Measurements from ENCODE around the gene C19orf85.
"Not testable (repeated sequence)": the region's sequence is repeated elsewhere in the genome, so short reads cannot be mapped to it uniquely, and the experiment has no call there.

The C19orf85 gene

GRCh38 chr19:55464662-55465054, at the start of gene C19orf85:
C19orf85 (minus strand) TSS chr19:55464751; CDS start chr19:55464554, 197 bp downstream.
- no peak for DNase-seq

DNA sequence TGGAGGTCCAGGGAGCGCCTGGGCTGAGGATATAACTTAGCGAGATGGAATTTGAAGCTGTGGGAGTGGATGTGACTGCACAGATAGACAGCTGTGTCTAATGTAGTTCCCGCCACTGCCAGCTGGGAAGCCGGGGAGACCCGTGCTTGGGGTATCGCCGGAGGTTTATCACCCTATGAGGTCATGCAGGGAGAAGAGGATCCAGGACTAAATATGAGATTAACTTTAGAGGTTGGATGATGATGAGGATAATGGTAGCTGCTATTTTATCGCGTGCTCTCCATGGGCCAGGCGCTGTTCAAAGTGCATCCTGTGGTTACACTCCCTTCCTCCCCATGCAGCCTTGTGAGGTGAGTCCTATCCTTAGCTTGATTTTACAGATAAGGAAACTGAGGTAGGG, 43.6 kb upstream of the C19orf85 start:
- DNase-seq = no peak

DNA sequence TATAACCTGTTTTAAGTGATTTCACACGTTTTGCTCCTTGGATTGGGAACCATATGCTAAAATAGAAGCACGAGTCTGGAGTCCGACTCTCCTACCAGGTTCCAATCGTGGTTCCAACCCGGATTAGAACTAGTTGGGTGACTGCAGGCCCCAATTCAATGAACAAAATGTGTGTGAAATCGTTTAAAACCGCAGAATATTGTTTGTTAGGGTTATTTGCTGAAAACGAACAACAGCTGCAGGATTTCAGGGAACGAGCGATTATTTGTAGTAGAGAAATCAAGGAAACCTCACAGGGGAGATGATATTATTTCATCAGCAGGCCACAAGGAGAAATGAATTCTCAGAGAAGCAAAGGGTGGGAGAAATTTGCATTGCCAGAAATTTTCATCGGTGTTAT, 40.4 kb upstream of the C19orf85 start:
- DNase-seq = no peak

GRCh38 chr19:55504252-55504603, 39.7 kb upstream of the C19orf85 start:
- DNase-seq = no peak

- peak; percentile 75 for DNase-seq
Measured at GRCh38 chr19:55503502-55504251, 39.1 kb upstream of the C19orf85 start.

GRCh38 chr19:55503157-55503501, 38.6 kb upstream of the C19orf85 start:
- DNase-seq = no peak

DNA sequence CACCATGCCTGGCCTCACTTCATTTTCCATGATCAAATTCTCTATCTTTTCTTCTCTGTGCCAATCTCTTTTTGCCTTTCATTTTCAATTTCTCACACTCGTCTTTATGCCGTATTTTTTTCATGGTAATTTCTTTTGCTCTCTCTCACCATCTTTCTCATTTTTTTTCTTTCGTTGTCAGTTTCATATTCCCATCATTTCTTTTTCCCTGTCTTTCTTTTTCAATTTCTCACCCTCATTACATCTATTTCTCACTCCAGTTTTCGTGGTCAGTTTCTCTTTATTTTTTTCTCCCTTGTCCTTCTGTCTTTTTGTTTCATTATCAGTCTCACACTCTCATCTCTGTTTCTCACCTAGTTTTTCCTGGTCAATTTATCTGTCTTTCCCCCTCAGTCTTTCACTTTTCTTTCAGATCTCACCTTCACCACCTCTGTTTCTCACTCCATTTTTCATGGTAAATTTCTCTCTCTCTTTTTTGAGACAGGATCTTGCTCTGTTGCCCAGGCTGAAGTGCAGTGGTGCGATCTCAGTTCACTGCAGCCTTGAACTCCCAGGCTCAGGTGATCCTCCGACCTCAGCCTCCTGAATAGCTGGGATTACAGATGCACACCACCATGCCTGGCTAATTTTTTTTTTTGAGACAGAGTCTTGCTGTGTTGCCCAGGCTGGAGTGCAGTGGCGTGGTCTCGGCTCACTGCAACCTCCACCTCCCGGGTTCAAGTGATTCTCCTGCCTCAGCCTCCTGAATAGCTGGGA, 37.8 kb upstream of the C19orf85 start:
- no peak for DNase-seq

DNA sequence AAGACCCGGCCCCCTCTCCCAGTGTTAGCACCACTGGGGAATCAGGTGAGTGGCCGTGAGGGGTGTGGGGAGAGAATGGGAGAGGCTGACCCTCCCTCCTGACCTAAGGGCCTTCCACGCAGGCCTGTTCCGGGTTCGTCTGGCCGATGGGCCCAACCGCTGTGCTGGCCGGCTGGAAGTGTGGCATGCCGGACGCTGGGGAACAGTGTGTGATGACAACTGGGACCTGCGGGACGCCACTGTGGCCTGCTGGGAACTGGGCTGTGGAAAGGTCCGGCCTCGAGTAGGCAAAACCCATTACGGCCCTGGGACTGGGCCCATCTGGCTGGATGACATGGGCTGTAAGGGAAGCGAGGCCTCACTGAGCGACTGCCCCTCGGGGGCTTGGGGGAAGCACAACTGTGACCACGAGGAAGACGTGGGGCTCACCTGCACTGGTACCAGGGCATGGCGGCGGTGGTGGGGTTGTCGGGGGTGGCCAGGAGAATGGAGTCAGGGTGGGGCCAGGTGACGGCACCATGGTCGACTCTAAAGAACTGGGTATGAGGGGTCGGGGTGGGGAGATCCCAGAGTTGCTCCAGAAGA, 35.9 kb upstream of the C19orf85 start:
- no peak for DNase-seq

DNA sequence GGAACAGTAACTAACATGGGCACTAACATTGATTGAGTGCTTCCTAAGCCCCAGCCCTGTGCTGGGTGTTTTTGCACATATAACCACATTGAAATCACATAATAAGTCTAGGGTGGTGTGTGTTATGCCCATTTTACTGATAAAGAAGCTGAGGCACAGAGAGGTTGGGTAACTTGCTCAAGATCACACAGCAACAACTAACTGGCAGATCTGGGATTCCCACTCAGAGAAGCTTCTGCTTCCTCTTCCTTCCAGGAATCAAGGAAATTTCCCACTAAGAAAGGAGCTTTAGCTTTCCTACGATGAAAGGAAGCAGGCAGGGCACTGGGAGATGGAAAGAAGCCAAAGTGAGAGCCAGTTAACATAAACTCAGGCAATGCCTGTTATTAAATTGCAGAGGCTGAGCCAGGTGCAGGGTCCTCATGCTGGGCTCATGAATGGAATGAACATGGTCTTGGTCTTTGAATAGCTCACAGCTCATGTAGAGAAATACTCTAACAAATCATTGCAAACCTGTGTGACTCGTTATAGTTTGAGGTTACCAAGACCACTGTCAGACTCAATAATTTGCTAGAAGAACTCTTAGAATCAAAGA, 33.8 kb upstream of the C19orf85 start:
- DNase-seq = peak; percentile 74

DNA sequence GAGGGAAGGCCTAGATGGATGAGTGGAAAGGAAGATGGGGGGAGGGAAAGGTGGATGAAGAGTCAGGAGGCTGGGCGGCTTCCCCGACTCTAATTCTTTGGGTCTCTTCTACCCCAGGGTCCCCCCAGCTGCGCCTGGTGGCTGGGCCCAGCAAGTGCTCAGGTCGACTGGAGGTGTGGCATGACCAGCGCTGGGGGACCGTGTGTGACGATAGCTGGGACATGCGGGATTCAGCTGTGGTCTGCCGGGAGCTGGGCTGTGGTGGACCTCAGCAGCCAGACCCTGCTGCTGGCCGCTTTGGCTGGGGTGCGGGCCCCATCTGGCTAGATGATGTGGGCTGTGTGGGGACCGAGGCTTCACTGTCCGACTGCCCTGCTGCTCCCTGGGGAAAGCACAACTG, 33.2 kb upstream of the C19orf85 start:
- DNase-seq = no peak

- DNase-seq = not testable (repeated sequence)
Measured at GRCh38 chr19:55496820-55497219, 32.3 kb upstream of the C19orf85 start.

DNA sequence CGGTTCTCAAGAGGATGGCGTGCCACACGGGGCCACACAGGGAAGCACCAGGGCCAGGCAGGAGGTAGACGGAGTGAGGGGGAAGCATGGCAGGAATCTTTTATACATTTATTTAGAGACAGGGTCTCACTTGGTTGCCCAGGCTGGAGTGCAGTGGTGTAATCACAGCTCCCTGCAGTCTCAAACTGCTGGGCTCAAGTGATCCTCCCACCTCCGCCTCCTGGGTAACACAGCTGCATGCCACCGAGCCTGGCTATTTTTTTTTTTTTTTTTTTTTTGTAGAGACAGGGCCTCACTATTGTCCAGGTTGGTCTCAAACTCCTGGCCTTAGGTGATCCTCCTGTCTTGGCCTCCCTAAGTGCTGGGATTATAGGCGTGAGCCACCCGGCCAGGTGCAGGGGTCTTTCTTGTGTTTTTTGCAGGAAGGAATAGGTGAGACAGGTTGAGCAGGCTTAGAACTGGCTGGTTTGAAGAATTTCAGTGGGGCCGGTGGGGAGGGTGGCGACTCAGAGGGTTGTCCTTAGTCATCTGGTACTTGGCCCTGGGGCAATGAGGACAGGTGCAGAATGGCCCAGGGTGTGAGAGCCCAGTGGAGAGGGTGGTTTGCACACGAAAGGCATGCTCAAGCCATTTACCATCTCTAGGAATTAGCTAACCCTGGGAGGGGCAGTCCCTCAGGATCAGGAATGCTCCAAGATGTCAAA, 31.2 kb upstream of the C19orf85 start:
- DNase-seq = no peak

DNA sequence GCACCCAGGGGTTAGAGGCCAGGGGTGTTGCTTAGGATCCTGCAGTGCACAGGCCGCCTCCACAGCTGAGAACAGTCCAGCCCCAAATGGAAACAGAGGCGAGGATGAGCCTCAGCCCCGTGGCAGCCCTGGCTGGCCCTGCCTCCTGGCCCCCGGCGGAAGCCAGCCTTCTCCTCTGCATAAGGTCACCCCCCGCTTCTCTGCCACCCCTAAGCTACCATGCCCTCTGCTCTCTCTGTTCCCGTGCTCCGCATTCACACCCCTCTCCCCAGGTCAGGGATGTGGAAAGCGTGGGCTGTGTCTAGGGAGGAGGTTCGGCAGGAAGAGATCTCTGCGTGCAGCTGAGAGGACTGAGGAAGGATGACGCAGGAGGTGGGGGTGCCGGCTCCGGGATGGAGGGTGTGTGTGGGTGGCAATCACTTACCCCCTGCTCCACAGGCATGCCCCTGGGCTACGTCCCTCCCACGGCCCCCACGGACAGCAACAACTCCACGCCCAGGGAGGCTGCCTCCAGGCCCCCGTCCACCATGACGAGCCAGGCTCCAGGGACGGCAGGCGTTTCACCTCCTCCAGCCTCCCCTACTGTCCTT, 29.7 kb upstream of the C19orf85 start:
- DNase-seq = no peak

- DNase-seq = no peak
Measured at GRCh38 chr19:55493645-55494171, 29.2 kb upstream of the C19orf85 start.

GRCh38 chr19:55493052-55493644, 28.6 kb upstream of the C19orf85 start:
- no peak for DNase-seq

DNA sequence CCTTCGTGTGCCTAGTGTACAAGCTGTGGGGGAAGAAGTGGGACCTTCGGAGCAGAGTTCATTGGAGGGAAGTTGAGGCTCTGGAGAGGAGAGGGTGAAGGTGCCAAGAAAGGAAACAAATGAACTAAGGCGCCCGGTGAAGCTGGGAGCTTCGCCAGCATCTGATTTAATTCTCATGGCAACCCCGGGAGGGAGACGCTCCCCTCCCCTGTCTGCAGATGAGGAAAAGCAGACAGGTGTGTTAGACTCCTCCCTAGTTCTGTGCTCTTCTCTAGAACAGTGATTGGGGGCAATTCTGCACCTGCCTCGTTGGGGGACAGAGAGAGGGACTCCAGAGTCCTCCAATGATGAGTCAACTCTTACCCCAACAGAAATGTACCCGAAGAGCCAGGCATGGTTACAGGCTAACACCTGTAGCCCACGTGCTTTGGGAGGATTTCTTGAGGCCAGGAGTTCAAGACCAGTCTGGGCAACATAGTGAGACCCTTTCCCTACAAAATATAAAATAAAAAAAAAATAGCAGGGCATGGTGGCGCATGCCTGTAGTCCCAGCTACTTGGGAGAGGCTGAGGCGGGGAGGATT, 27.9 kb upstream of the C19orf85 start:
- no peak for DNase-seq

DNA sequence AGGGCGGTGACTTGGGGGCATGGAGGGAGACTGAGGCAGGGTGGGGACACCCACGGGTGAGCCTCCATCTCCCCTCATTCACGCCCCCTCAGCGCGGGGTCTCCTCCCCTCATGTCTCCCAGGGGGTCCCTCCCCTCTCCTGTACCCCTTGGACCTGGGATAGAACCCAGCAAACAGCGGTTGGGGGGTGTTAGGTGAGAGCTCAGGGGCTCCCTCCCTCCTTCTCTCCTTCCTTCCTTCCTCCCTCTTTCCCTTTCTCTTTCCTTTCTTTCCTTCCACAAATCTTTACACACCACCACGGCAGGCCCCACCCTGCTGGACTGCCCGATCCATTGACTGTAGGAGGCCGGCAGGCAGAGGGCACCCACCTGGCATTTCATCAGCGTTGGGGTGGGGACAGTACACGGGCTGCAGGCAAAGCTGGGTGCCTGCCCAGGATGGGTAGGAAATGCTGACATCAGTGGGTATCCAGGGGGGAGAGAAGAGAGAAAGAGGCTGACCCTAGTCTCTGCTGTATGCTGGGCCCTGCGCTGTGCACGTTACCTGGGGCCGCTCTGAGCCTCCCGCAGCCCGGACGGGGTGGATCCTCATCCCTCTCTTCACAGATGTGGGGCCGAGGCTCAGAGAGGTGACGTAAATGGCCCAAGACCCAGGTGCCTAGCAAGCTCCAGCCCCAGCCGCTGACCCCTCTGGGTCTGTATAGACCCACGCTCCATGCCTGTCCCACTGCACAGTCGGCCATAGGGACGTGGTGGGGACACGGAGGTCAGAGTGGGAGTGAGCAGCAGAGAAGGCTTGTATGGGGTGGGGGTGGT, 27.2 kb upstream of the C19orf85 start:
- no peak for DNase-seq

GRCh38 chr19:55490478-55491432, 26.2 kb upstream of the C19orf85 start:
- no peak for DNase-seq

- no peak for DNase-seq
Measured at GRCh38 chr19:55489711-55490477, 25.3 kb upstream of the C19orf85 start.
